Colonic mucosa (tissue), 4 donors: ENCODE results near the gene RGS5. TPM values are rescaled to one million over a fixed set of nuclear protein-coding genes. Genes with fewer than 3 reads are reported as not detected.

Experiments used
- DNase-seq: peaks from one replicate; pipeline ENCODE4 v3.0.0-alpha.2; 2020
- H3K27ac ChIP-seq: fragments of 200-600 bp; one replicate; pipeline ENCODE4 v1.8.0; 2021
- H3K27me3 ChIP-seq: fragments of 200-600 bp; one replicate; pipeline ENCODE4 v1.8.0; 2021
- H3K36me3 ChIP-seq: fragments of 200-600 bp; one replicate; pipeline ENCODE4 v1.8.0; 2021
- H3K4me1 ChIP-seq: fragments of 200-600 bp; one replicate; pipeline ENCODE4 v1.8.0; 2021; ENCODE audit warnings: mild to moderate bottlenecking
- H3K4me3 ChIP-seq: fragments of 200-600 bp; one replicate; pipeline ENCODE4 v1.8.0; 2021
- H3K9ac ChIP-seq, 2 donors: one replicate each; pipeline ENCODE4 v1.7.0; 2013; ENCODE audit warnings: control low read depth in 2 of 2, low read depth in 2 of 2, low read length in 2 of 2
- H3K9me3 ChIP-seq: fragments of 200-600 bp; one replicate; pipeline ENCODE4 v1.8.0; 2021
- CTCF ChIP-seq: fragments of 200-600 bp; IDR thresholded peaks from one replicate; pipeline ENCODE4 v1.8.0; 2022; ENCODE audit warnings: antibody characterized with exemption, mild to moderate bottlenecking
- intact Hi-C: fragments of 100-400 bp; cut with DNase I; formaldehyde crosslinking; loops from one replicate; pipeline ENCODE4 v1.14.1; 2022
- total RNA-seq, 2 donors: library from RNA; stranded (reverse); fragmentation: NEBNext Ultra II Directional in 1 of 2; extraction: Animal tissue kit (Norgen Biotek cat#: 25700) in 1 of 2; gene quantifications; one replicate each; pipeline ENCODE4 v1.2.1, GENCODE V29; 2021
- donor health status: healthy.
- donor health status: DM: no; HTN: no; CAD: no.
- donor health status: DM: no; HTN: no; CAD: no.

Gene RGS5
- total RNA-seq, 2 donors from 2014 or later = 10.8 to 41.7 TPM

DNA sequence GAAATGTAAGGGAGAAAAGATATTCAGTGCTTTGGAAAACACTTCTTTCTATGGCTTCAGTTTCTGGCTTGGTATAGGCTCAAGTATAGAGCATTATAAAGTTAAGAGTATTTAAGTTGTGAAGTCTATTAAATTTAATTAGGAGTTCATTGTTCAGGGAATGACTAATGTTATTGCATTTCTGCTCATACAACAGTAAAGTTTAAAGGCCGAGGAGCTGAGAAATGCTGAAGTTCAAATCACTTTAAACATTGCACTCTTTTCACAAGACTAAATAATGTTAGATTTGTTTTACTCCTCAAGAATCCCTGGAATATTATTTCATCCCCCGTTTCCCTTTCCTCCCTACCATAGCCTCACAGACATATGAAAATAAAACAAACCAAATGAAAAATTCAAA lies 30.1 kb downstream of the RGS5 start:
- H3K9me3 ChIP-seq = no peaks in the 10 kb centered on the region
- H3K4me3 ChIP-seq = no peak overlapping the region
- no peaks in the 10 kb centered on the region for H3K4me1 ChIP-seq
- H3K27me3 ChIP-seq = no peaks in the 10 kb centered on the region
- no peak overlapping the region for H3K9ac ChIP-seq
- TF ChIP-seq CTCF = no peak
- H3K36me3 ChIP-seq = no peaks in the 10 kb centered on the region
- no peak overlapping the region for H3K27ac ChIP-seq
- intact Hi-C loops = loop anchor here (10.0 kb wide), 2 partner anchors 98 to 142 kb away; no protein-coding TSS in a partner anchor
- DNase-seq = no peak

DNA sequence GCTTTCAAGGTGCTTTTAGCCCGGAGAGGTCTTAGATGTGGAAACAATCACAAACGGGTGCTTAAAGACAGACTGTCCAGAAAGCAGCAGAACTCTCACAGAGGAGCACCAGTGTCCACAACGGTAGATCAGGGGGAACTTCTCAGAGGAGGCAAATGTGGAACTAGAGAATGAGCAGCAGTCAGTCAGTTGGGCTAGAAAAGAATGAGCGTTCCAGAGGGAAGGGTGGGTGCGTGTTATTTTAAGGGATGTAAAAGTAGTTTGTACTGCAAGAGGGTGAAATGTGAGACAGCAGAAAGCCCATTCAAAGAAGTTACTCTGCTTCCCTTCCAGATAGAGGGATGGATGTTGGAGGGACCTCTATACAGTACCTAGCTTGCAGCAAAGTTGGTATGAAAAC lies 30.9 kb downstream of the RGS5 start:
- intact Hi-C loops = loop anchor here (10.0 kb wide), 2 partner anchors 97 to 143 kb away; no protein-coding TSS in a partner anchor
- TF ChIP-seq CTCF = no peak
- Histone ChIP-seq H3K36me3 (no peaks in the 10 kb centered on the region), H3K4me3 (no peak overlapping the region), H3K27me3 (no peaks in the 10 kb centered on the region), H3K4me1 (no peaks in the 10 kb centered on the region), H3K27ac (no peak overlapping the region), H3K9ac (no peak overlapping the region), H3K9me3 (no peaks in the 10 kb centered on the region)
- DNase-seq = no peak

GRCh38 chr1:163170975-163171676 lies 31.6 kb downstream of the RGS5 start:
- H3K4me3 ChIP-seq = no peak overlapping the region
- no peak overlapping the region for H3K9ac ChIP-seq
- no peaks in the 10 kb centered on the region for H3K4me1 ChIP-seq
- H3K36me3 ChIP-seq = no peaks in the 10 kb centered on the region
- no peak for TF ChIP-seq CTCF
- no peak overlapping the region for H3K27ac ChIP-seq
- no peaks in the 10 kb centered on the region for H3K27me3 ChIP-seq
- intact Hi-C loops = loop anchor here (10.0 kb wide), 2 partner anchors 96 to 144 kb away; no protein-coding TSS in a partner anchor
- H3K9me3 ChIP-seq = no peaks in the 10 kb centered on the region
- DNase-seq = no peak

DNA sequence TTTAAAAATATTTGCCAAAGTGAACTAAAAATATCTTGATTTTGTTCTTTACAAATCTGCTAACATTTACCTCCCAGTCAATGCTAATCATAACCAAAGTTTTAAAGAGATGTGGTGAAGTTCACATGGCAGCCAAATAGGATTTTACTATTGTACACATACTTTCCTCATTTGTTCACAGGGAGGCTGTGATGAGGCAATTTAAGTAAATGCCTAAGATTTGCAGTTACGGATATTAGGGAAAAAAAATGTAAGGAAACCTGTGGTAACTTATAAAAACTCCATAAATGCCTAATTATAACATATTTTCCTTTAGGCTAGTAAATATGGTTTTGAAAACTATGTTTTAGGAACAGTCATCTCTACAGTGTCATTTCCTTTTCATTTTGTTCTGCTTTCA lies 32.4 kb downstream of the RGS5 start:
- no peak overlapping the region for H3K27ac ChIP-seq

DNA sequence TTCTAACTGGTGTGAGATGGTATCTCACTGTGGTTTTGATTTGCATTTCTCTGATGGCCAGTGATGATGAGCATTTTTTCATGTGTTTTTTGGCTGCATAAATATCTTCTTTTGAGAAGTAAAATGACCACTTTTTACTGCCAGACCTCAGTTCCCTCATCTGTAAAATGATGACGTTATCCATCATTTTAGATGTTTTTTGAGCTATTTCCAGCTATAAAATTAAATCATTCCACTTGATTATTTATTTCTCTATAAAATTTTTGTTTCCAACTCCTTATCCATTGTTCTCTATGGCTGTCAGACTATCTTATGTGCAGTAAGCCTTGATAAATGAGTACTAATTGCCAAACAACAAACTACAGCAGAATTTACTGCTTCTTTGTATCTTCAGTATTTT lies 33.2 kb downstream of the RGS5 start:
- TF ChIP-seq CTCF = no peak
- Histone ChIP-seq H3K9me3 (no peaks in the 10 kb centered on the region), H3K4me1 (no peaks in the 10 kb centered on the region), H3K27me3 (no peaks in the 10 kb centered on the region), H3K9ac (no peak overlapping the region), H3K27ac (no peak overlapping the region), H3K4me3 (no peak overlapping the region), H3K36me3 (no peaks in the 10 kb centered on the region)
- no peak for DNase-seq
- intact Hi-C loops = no loop called here

More for the DNA sequence above, 32.4 kb downstream of the RGS5 start:
- no peaks in the 10 kb centered on the region for H3K9me3 ChIP-seq
- intact Hi-C loops = loop anchor here (10.0 kb wide), 2 partner anchors 96 to 144 kb away; no protein-coding TSS in a partner anchor
- TF ChIP-seq CTCF = no peak
- H3K27me3 ChIP-seq = no peaks in the 10 kb centered on the region
- H3K4me3 ChIP-seq = no peak overlapping the region
- no peaks in the 10 kb centered on the region for H3K4me1 ChIP-seq
- no peak for DNase-seq
- H3K9ac ChIP-seq = no peak overlapping the region
- H3K36me3 ChIP-seq = no peaks in the 10 kb centered on the region
